T-cell (primary cell): Measurements from ENCODE around the gene SGIP1. TPM values are rescaled to one million over a fixed set of nuclear protein-coding genes. Genes with fewer than 3 reads are reported as not detected.

Experiments used
- total RNA-seq, 35 experiments: library from RNA in 6 of 35; stranded (reverse) in 6 of 35; fragments of 120-200 nt in 1 of 35; gene quantifications; one replicate each; pipeline versions ENCODE4 v1.2.1 to v1.2.4 and lab custom pipeline; 2013 to 2026

Gene SGIP1
- total RNA-seq, 5 donors from 2014 or later (not counting 1 experiment from before 2014, with no cell fraction given): not detected

Other genes with a start within 250 kb of the SGIP1 start
- gene DYNLT5, start 218.3 kb downstream of the SGIP1 start, total RNA-seq: under 1 TPM in 1 of 5 donors, not detected in 4; 0.78 TPM